ENCODE data around the gene TRAFD1. TPM values are rescaled to one million over a fixed set of nuclear protein-coding genes. Genes with fewer than 3 reads are reported as not detected.

TRAFD1 gene
- total and polyA plus RNA-seq, 2 experiments from 2014 or later, result 17.4 to 30.4 TPM

- Histone ChIP-seq H3K36me3 (ENCODE audit: insufficient read depth) (peaks cover 21% of the 10 kb centered on the region), H4K20me1 (replicated peaks; ENCODE audit: insufficient read depth) (no peaks in the 10 kb centered on the region; the same call in 1 of the 2 replicates), H3K9me2 (ENCODE audit: insufficient read depth) (no peaks in the 10 kb centered on the region), H3K4me1 (ENCODE audit: insufficient read depth) (no peaks in the 10 kb centered on the region), H3K79me2 (replicated peaks; ENCODE audit: insufficient read depth) (no peaks in the 10 kb centered on the region), H3K27ac (ENCODE audit: low read depth) (no peak overlapping the region), H3K27me3 (ENCODE audit: insufficient read depth) (no peaks in the 10 kb centered on the region), H2AFZ (no peak overlapping the region), H3F3A (replicated peaks; ENCODE audit: low read depth) (no peaks in the 10 kb centered on the region), H3K4me2 (no peak overlapping the region), H3K4me3 (no peak overlapping the region)
- DNase-seq (ENCODE audit: low spot score) (no peak), ATAC-seq (no peak)
- peaks cover 30% of the 10 kb centered on the region for H3K36me3 Mint-ChIP-seq (ENCODE audit: low read depth)
- no peaks in the 10 kb centered on the region for H3K27me3 Mint-ChIP-seq (ENCODE audit: insufficient read depth, low read depth, poor library complexity)
- TF ChIP-seq ZNF114 (CRISPR knock-in tag; IDR thresholded peaks at IDR 0.05) (no peak), STAT1 (IDR thresholded peaks at IDR 0.05; ENCODE audit: unreplicated experiment) (no peak)
- TF ChIP-seq, protein P1, sequence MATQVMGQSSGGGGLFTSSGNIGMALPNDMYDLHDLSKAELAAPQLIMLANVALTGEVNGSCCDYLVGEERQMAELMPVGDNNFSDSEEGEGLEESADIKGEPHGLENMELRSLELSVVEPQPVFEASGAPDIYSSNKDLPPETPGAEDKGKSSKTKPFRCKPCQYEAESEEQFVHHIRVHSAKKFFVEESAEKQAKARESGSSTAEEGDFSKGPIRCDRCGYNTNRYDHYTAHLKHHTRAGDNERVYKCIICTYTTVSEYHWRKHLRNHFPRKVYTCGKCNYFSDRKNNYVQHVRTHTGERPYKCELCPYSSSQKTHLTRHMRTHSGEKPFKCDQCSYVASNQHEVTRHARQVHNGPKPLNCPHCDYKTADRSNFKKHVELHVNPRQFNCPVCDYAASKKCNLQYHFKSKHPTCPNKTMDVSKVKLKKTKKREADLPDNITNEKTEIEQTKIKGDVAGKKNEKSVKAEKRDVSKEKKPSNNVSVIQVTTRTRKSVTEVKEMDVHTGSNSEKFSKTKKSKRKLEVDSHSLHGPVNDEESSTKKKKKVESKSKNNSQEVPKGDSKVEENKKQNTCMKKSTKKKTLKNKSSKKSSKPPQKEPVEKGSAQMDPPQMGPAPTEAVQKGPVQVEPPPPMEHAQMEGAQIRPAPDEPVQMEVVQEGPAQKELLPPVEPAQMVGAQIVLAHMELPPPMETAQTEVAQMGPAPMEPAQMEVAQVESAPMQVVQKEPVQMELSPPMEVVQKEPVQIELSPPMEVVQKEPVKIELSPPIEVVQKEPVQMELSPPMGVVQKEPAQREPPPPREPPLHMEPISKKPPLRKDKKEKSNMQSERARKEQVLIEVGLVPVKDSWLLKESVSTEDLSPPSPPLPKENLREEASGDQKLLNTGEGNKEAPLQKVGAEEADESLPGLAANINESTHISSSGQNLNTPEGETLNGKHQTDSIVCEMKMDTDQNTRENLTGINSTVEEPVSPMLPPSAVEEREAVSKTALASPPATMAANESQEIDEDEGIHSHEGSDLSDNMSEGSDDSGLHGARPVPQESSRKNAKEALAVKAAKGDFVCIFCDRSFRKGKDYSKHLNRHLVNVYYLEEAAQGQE (IDR thresholded peaks at IDR 0.05; ENCODE audit: unreplicated experiment), result no peak
- H3K9me3 Mint-ChIP-seq, result no peaks in the 10 kb centered on the region
- no peak overlapping the region for H3K4me3 Mint-ChIP-seq
- H3K27ac Mint-ChIP-seq, result no peak overlapping the region
- H3K4me1 Mint-ChIP-seq, result no peaks in the 10 kb centered on the region
These were observed 15.4 kb downstream of the TRAFD1 start for GRCh38 chr12:112140728-112141127.

DNA sequence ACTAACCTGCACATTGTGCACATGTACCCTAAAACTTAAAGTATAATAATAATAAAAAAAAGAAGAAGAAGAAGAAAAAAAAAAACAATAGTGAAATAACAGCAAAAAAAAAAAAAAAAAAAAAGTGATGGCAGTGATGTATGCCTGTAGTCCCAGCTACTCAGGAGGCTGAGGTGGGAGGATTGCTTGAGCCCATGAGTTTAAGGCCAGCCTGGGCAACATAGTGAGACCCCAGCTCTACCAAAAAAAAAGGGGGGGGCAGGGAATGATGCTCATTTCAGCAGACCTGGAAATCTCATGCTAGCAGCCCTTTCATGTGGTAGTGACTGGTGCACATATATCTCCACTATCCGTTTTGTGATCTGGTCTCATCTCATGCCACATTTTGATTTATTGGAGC is 20.8 kb downstream of the TRAFD1 start:
- ATAC-seq (no peak), DNase-seq (ENCODE audit: low spot score) (no peak)
- no peaks in the 10 kb centered on the region for H3K9me3 Mint-ChIP-seq
- no peaks in the 10 kb centered on the region for H3K9me2 ChIP-seq (ENCODE audit: insufficient read depth)
- peaks cover 40% of the 10 kb centered on the region; the same call in 2 of the 3 replicates for H3K36me3 Mint-ChIP-seq (ENCODE audit: low read depth)
- no peak overlapping the region for H3K27ac Mint-ChIP-seq
- no peak overlapping the region for H2AFZ ChIP-seq
- H3K4me2 ChIP-seq, result no peak overlapping the region
- H3K36me3 ChIP-seq (ENCODE audit: insufficient read depth), result peaks cover 39% of the 10 kb centered on the region
- H3K4me1 ChIP-seq (ENCODE audit: insufficient read depth), result no peaks in the 10 kb centered on the region
- H3K27me3 ChIP-seq (ENCODE audit: insufficient read depth), result no peaks in the 10 kb centered on the region
- H3K4me1 Mint-ChIP-seq, result no peaks in the 10 kb centered on the region
- no peak overlapping the region for H3K27ac ChIP-seq (ENCODE audit: low read depth)
- H3K27me3 Mint-ChIP-seq (ENCODE audit: insufficient read depth, low read depth, poor library complexity), result no peaks in the 10 kb centered on the region
- H3K4me3 Mint-ChIP-seq, result no peak overlapping the region
- H3K4me3 ChIP-seq, result no peak overlapping the region
- no peaks in the 10 kb centered on the region for H3F3A ChIP-seq (replicated peaks; ENCODE audit: low read depth)
- no peaks in the 10 kb centered on the region for H3K79me2 ChIP-seq (replicated peaks; ENCODE audit: insufficient read depth)
- H4K20me1 ChIP-seq (replicated peaks; ENCODE audit: insufficient read depth), result 0 out of 2 replicates have a peak, but pooled peaks cover 6% of the 10 kb centered on the region
- TF ChIP-seq, protein P2, sequence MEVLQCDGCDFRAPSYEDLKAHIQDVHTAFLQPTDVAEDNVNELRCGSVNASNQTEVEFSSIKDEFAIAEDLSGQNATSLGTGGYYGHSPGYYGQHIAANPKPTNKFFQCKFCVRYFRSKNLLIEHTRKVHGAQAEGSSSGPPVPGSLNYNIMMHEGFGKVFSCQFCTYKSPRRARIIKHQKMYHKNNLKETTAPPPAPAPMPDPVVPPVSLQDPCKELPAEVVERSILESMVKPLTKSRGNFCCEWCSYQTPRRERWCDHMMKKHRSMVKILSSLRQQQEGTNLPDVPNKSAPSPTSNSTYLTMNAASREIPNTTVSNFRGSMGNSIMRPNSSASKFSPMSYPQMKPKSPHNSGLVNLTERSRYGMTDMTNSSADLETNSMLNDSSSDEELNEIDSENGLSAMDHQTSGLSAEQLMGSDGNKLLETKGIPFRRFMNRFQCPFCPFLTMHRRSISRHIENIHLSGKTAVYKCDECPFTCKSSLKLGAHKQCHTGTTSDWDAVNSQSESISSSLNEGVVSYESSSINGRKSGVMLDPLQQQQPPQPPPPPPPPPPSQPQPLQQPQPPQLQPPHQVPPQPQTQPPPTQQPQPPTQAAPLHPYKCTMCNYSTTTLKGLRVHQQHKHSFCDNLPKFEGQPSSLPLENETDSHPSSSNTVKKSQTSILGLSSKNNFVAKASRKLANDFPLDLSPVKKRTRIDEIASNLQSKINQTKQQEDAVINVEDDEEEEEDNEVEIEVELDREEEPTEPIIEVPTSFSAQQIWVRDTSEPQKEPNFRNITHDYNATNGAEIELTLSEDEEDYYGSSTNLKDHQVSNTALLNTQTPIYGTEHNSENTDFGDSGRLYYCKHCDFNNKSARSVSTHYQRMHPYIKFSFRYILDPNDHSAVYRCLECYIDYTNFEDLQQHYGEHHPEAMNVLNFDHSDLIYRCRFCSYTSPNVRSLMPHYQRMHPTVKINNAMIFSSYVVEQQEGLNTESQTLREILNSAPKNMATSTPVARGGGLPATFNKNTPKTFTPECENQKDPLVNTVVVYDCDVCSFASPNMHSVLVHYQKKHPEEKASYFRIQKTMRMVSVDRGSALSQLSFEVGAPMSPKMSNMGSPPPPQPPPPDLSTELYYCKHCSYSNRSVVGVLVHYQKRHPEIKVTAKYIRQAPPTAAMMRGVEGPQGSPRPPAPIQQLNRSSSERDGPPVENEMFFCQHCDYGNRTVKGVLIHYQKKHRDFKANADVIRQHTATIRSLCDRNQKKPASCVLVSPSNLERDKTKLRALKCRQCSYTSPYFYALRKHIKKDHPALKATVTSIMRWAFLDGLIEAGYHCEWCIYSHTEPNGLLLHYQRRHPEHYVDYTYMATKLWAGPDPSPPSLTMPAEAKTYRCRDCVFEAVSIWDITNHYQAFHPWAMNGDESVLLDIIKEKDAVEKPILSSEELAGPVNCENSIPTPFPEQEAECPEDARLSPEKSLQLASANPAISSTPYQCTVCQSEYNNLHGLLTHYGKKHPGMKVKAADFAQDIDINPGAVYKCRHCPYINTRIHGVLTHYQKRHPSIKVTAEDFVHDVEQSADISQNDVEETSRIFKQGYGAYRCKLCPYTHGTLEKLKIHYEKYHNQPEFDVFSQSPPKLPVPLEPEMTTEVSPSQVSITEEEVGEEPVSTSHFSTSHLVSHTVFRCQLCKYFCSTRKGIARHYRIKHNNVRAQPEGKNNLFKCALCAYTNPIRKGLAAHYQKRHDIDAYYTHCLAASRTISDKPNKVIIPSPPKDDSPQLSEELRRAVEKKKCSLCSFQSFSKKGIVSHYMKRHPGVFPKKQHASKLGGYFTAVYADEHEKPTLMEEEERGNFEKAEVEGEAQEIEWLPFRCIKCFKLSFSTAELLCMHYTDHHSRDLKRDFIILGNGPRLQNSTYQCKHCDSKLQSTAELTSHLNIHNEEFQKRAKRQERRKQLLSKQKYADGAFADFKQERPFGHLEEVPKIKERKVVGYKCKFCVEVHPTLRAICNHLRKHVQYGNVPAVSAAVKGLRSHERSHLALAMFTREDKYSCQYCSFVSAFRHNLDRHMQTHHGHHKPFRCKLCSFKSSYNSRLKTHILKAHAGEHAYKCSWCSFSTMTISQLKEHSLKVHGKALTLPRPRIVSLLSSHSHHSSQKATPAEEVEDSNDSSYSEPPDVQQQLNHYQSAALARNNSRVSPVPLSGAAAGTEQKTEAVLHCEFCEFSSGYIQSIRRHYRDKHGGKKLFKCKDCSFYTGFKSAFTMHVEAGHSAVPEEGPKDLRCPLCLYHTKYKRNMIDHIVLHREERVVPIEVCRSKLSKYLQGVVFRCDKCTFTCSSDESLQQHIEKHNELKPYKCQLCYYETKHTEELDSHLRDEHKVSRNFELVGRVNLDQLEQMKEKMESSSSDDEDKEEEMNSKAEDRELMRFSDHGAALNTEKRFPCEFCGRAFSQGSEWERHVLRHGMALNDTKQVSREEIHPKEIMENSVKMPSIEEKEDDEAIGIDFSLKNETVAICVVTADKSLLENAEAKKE (CRISPR knock-in tag; IDR thresholded peaks at IDR 0.05), result no peak
- TF ChIP-seq STAT1 (IDR thresholded peaks at IDR 0.05; ENCODE audit: unreplicated experiment), result no peak
- no peak for TF ChIP-seq ZNF331 (CRISPR knock-in tag; IDR thresholded peaks at IDR 0.05; ENCODE audit: low read depth)
- TF ChIP-seq EZH2 (IDR thresholded peaks at IDR 0.05; ENCODE audit: low read depth, unreplicated experiment), result no peak
- TF ChIP-seq CREB1 (CRISPR knock-in tag; IDR thresholded peaks at IDR 0.05; ENCODE audit: low read depth), result no peak
- TF ChIP-seq, protein P1 (IDR thresholded peaks at IDR 0.05; ENCODE audit: unreplicated experiment), result no peak
- TF ChIP-seq POLR2AphosphoS5 (IDR thresholded peaks at IDR 0.05; ENCODE audit: low read depth), result no peak
- TF ChIP-seq ZNF114 (CRISPR knock-in tag; IDR thresholded peaks at IDR 0.05), result no peak
